DMS53 treated with DMSO at 0.1 percent for 48 hours (cell line): Measurements from ENCODE around the gene THY1.

Experiments
- DNase-seq: peaks from one replicate; lab custom pipeline; 2025; ENCODE audit not compliant: unreplicated experiment; lab: John Stamatoyannopoulos, UW

THY1 gene

DNA sequence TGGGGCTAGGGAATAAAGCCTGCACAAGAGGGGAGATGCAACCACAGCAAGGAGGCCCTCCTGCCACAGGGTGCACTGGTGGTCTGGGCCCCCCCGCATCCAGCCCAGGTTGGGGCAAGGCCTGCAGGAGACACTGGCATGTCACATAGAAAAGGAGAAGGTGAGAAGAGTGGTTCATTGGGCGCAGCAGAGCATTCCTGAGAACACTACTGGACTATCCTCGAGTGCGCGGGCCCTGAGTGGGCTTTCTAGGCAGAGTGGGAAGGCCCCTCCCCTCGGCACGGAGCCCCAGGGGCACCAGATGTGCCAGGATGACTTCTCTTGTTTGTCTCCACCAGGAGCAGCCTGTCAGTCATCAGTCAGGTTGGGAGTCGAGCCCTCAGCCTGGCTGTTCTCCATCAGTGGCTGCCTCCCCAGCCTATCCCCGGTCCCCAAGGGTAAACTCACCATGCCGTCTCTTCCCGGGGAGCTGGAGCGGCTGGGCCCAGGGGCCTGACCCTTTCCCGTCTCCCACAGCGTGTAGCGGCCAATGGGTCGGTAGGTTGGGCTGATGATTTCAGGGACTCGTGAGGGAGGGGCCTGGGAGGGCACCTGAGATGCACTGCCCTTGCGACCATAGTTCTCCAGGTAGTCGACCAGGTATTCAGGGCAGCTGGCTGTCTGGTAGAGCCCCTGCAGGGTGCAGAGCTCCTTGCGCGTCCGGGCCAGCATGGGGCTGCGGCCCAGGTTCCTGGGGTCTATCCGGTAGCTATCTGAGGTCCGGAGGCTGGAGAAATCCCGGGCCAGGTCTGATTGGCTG, 50.5 kb downstream of the THY1 start:
- DNase-seq = no peak

DNA sequence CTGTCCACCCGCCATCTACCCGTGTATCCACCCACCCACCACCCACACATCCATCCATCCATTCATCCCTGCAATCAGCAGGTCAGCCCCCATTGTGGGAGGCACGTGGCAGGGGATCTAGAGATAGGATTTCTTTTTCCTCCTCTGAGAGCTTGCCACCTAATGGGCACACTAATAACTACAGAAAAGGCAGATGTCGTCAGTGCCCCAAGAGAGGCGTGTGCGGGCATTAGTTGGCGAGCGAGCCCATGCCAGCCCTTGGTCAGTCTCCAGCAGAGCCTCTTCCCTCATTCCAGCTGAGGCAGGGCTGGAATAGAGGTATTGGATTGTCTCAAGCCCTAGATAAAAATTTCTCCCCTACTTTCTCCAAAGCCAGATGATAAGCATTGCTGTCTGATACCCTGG, 51.2 kb downstream of the THY1 start:
- no peak for DNase-seq

DNA sequence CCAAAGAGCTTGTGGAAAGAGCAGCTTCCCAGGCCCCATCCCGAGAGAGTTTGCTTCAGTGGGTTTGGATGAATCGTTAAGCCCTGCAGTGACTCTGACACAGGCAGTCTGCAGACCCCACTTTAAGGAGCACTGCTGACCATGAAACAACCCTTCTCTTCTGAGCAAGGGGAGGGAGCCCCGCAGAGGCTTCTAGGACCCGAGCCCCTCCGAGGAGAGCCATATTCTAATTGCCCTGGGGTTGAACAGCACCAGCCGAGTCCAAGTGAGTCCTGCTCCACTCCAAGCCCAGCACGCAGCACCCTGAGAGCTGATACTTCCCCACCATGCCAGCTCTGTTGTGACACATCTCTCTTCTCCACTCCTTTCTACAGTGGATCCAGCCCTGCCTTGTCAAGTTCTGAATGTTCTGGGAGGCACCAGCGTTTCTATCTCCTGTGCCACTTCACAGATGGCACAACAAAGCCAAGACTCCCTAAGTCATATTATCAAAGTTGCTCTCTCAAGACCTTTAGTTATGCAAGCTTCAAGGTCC, 51.8 kb downstream of the THY1 start:
- no peak for DNase-seq

DNA sequence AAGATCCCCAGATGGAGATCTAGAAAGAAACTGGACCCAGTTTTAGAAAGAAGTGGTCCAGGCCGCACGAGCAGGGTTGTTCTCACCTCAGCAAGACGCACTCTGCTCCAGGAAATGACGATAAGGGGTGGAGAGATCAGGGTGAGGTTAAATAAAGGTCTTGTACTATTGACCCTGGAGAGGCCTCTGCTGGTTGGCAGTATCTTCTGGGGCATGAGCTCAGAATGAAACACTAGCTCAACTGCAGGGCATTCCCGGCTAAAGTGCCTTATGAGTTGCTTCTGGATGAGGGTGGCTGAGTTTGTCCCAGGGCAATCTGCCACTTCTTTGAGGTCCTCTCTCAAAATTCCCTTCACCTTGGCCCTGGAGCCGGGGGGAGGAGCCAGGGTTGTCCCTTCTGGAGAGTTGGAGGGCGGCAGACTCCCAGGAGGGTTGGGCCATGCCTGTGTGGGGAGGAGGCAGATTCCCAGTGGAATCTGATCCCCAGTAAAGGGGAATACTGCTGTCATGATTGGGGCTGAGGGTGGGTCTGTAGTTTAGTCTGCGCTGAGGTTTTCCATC, 52.4 kb downstream of the THY1 start:
- DNase-seq = no peak

DNA sequence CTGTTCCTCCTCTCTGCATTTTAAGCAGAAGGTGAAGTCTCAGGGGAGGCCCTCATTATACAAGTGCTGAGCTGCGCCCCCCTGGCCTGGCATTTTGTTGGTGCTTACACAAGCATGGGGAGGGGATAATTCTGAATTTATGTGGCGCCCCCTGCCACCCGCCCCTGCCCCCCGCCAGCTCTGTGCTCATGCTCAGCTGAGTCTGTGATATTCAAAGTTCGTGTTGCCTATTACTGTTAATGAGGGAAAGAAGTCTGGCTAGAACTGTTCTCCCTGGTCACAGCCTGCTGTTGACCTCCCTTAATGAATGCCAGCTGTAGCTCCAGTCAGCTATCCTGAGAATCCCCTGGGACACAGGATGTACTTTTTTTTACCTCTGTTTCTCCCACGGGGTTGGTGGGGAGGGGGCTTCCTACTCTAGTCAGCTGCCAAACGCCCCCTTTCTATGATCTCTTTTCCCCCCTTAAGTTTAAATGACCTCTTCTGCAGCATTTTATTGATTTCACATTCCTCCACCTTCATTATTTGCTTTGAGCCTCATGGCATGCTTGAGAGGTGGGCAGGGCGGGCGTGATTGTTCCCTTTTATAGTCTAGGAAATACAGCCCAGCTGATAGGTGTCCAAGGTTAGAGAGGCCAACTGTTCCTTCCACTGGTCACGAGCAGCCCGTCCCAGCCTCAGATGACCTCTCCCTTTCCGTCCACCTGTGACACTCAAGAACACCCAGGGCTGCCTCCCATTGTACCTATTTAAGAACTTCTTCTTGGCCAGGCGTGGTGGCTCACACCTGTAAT, 53.6 kb downstream of the THY1 start:
- DNase-seq = no peak

DNA sequence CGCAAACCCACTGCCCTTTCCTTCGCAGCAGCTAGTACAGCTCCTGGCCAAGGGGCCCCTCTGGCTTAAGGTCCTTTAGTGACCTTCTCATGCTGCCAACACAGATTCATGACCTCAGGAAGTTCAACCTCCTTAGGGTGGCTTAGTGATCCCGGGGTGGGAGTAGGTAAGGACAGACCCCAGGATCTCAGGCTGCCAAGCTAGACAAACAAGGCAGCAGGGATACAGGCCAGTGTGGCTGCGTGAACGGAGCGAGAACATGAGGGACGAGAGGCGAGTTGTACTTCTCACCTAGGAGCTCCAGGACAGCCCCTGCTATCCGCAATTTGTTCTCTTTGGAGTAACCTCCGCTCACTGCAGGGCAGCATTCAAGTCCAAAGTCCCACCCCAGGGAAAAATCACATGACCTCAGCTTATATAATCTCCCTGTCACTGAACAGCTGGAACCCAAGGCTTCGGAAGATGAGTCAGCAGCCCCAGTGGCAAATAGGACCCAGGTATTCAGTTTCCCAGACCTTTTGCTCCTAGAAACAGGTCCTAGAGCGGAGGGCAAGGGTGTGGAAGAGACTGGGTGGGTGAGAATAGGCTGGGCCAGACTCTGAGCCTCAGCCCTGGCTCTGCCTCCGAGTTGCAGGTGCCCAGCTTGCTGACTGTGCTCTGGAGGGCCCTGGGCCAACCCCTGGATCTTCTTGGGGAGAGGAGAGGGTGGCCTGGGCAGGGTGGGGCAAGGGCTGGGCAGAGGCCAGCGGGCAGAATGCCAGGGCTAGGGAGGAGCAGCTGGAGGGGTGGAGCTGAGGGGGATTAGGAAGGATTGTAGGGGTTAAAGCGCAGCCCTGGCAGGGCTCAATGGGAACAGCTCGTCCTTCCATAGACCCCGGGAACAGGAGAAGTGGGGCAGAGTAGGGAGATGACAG, 54.6 kb downstream of the THY1 start:
- DNase-seq = peak; percentile 68

DNA sequence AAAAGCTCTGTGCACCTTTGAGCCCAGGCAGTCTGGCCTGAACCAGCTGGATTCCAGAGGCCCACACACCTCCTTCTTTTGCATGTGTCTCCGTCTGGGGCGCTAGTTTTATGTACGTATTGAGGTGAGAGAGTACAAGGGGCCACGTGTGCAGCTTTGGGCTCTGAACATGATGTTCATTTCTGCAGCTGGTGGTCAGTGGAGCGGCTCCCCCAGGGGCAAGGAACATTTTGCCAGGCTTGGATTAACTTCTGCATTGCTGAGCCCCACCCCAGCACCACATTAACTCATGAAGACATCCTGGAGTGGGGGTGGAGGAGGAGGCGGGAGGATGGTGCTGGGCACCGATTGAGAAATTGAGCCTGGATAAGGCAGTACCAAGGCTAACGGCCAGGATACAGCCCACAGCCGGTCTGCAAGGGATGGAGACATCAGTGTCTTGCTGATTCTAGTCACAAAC, 55.3 kb downstream of the THY1 start:
- no peak for DNase-seq
